ENCODE data around the gene ERCC6L2.

The ERCC6L2 gene

GRCh38 chr9:95989297-95989696 lies 113.8 kb downstream of the ERCC6L2 start:
- H3K4me3 ChIP-seq (ENCODE audit: low read depth, low read length) = no peak overlapping the region
- TF ChIP-seq, protein P1, sequence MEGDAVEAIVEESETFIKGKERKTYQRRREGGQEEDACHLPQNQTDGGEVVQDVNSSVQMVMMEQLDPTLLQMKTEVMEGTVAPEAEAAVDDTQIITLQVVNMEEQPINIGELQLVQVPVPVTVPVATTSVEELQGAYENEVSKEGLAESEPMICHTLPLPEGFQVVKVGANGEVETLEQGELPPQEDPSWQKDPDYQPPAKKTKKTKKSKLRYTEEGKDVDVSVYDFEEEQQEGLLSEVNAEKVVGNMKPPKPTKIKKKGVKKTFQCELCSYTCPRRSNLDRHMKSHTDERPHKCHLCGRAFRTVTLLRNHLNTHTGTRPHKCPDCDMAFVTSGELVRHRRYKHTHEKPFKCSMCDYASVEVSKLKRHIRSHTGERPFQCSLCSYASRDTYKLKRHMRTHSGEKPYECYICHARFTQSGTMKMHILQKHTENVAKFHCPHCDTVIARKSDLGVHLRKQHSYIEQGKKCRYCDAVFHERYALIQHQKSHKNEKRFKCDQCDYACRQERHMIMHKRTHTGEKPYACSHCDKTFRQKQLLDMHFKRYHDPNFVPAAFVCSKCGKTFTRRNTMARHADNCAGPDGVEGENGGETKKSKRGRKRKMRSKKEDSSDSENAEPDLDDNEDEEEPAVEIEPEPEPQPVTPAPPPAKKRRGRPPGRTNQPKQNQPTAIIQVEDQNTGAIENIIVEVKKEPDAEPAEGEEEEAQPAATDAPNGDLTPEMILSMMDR (IDR thresholded peaks at IDR 0.05; ENCODE audit: low read depth, low read length) = no peak
- no peak for TF ChIP-seq MYC (IDR thresholded peaks at IDR 0.05; ENCODE audit: low read depth, low read length)
- TF ChIP-seq POLR2A (IDR thresholded peaks at IDR 0.05; ENCODE audit: extremely low read depth, insufficient read length) = no peak
- TF ChIP-seq, protein P2, sequence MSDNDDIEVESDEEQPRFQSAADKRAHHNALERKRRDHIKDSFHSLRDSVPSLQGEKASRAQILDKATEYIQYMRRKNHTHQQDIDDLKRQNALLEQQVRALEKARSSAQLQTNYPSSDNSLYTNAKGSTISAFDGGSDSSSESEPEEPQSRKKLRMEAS (IDR thresholded peaks at IDR 0.05; ENCODE audit: low read depth, low read length) = no peak
- no peak for DNase-seq (ENCODE audit: low read depth)

DNA sequence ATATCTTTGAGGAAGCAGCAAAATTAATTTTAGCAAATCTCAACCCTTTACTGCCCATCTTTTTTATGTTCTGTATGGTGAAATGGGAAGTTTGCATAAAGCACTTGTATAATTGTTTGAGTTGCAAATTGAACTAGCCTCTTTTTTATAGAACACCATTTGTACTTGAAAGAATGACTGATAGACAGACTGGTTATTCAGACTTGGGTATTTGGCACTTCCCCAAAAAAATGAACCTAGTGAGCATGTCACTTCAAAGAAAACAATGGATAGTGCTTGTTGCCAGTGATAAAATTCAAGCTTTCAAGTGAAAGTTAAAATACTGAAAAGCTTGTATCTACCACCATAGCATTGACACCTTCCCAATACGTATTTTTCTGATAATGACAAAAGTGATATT lies 115.8 kb downstream of the ERCC6L2 start:
- TF ChIP-seq POLR2A (IDR thresholded peaks at IDR 0.05; ENCODE audit: extremely low read depth, insufficient read length) (no peak), MYC (IDR thresholded peaks at IDR 0.05; ENCODE audit: low read depth, low read length) (no peak)
- TF ChIP-seq, protein P2 (IDR thresholded peaks at IDR 0.05; ENCODE audit: low read depth, low read length) = no peak
- TF ChIP-seq, protein P1 (IDR thresholded peaks at IDR 0.05; ENCODE audit: low read depth, low read length) = no peak
- H3K4me3 ChIP-seq (ENCODE audit: low read depth, low read length) = no peak overlapping the region
- DNase-seq (ENCODE audit: low read depth) = no peak

DNA sequence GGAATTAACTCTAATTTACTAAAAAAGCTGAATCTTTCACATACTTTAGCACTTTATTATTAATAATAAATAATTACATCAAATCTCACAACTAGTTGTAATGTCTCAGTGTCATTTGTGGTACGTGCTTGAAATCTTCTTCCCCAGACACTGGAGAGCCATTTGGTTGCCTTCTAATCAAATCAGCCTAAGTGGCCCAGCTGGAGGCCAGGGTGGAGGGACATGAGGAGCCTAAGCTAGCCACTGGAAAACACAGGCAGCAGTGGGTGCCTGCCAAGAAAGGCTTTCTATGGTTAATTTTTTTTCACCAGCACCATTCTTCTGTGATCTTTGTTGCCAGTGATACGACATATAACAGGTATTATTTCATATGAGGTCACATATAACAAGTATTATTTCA lies 117.0 kb downstream of the ERCC6L2 start:
- no peak overlapping the region for H3K4me3 ChIP-seq (ENCODE audit: low read depth, low read length)
- TF ChIP-seq, protein P1 (IDR thresholded peaks at IDR 0.05; ENCODE audit: low read depth, low read length) = no peak
- TF ChIP-seq MYC (IDR thresholded peaks at IDR 0.05; ENCODE audit: low read depth, low read length) = no peak
- TF ChIP-seq, protein P2 (IDR thresholded peaks at IDR 0.05; ENCODE audit: low read depth, low read length) = no peak
- TF ChIP-seq POLR2A (IDR thresholded peaks at IDR 0.05; ENCODE audit: extremely low read depth, insufficient read length) = no peak
- no peak for DNase-seq (ENCODE audit: low read depth)

GRCh38 chr9:95993337-95993736 lies 117.8 kb downstream of the ERCC6L2 start:
- no peak for TF ChIP-seq MYC (IDR thresholded peaks at IDR 0.05; ENCODE audit: low read depth, low read length)
- TF ChIP-seq, protein P1 (IDR thresholded peaks at IDR 0.05; ENCODE audit: low read depth, low read length) = no peak
- no peak for TF ChIP-seq POLR2A (IDR thresholded peaks at IDR 0.05; ENCODE audit: extremely low read depth, insufficient read length)
- TF ChIP-seq, protein P2 (IDR thresholded peaks at IDR 0.05; ENCODE audit: low read depth, low read length) = no peak
- no peak for DNase-seq (ENCODE audit: low read depth)
- no peak overlapping the region for H3K4me3 ChIP-seq (ENCODE audit: low read depth, low read length)

GRCh38 chr9:95999390-95999789 lies 123.9 kb downstream of the ERCC6L2 start:
- H3K4me3 ChIP-seq (ENCODE audit: low read depth, low read length) = no peak overlapping the region
- no peak for DNase-seq (ENCODE audit: low read depth)
- TF ChIP-seq, protein P1 (IDR thresholded peaks at IDR 0.05; ENCODE audit: low read depth, low read length) = no peak
- TF ChIP-seq, protein P2 (IDR thresholded peaks at IDR 0.05; ENCODE audit: low read depth, low read length) = no peak
- no peak for TF ChIP-seq POLR2A (IDR thresholded peaks at IDR 0.05; ENCODE audit: extremely low read depth, insufficient read length)
- no peak for TF ChIP-seq MYC (IDR thresholded peaks at IDR 0.05; ENCODE audit: low read depth, low read length)

Measured in NB4 (cell line).